ENCODE results near the gene CDC42BPG.

The CDC42BPG gene, protein sequence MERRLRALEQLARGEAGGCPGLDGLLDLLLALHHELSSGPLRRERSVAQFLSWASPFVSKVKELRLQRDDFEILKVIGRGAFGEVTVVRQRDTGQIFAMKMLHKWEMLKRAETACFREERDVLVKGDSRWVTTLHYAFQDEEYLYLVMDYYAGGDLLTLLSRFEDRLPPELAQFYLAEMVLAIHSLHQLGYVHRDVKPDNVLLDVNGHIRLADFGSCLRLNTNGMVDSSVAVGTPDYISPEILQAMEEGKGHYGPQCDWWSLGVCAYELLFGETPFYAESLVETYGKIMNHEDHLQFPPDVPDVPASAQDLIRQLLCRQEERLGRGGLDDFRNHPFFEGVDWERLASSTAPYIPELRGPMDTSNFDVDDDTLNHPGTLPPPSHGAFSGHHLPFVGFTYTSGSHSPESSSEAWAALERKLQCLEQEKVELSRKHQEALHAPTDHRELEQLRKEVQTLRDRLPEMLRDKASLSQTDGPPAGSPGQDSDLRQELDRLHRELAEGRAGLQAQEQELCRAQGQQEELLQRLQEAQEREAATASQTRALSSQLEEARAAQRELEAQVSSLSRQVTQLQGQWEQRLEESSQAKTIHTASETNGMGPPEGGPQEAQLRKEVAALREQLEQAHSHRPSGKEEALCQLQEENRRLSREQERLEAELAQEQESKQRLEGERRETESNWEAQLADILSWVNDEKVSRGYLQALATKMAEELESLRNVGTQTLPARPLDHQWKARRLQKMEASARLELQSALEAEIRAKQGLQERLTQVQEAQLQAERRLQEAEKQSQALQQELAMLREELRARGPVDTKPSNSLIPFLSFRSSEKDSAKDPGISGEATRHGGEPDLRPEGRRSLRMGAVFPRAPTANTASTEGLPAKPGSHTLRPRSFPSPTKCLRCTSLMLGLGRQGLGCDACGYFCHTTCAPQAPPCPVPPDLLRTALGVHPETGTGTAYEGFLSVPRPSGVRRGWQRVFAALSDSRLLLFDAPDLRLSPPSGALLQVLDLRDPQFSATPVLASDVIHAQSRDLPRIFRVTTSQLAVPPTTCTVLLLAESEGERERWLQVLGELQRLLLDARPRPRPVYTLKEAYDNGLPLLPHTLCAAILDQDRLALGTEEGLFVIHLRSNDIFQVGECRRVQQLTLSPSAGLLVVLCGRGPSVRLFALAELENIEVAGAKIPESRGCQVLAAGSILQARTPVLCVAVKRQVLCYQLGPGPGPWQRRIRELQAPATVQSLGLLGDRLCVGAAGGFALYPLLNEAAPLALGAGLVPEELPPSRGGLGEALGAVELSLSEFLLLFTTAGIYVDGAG (N-terminal part only)

DNA sequence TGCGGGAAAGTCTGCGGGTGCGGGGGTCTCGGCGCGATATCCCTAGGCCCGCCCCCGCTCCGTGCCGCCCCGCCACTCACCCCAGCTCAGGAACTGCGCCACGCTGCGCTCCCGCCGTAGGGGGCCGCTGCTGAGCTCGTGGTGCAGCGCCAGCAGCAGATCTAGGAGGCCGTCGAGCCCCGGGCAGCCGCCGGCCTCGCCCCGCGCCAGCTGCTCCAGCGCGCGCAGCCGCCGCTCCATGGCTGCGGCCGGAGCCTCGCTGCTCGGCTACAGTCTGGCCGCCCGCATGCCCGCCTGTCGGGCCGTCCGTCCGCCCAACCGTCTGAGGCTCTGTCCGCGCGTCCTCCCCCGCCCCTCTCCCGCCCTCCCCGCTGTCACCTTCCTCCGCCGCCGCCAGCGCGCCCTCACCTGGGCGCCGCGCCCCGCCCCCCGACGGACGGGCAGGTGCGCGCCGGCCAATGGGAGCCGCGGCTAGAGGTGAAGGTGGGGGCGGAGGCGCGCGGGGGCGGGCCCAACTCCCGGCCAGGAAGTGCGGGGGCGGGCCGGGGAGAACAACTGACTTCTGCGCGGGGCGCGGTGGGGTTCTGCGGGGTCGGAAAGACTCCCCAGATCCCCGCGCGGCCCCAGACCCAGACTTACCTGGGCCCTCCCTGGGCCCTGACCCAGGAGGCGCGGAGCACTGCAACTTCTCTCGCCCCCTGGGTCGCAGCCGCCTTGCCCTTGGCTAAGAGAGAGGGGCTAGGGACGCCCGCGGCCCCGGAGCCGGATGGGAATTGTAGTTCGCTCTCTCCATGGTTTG is at the start of gene CDC42BPG:
CDC42BPG (minus strand) TSS at position 324 of the 799 bp plus-strand sequence; CDS start at position 240, 84 bp downstream.
- peak; percentile 4 for DNase-seq

DNA sequence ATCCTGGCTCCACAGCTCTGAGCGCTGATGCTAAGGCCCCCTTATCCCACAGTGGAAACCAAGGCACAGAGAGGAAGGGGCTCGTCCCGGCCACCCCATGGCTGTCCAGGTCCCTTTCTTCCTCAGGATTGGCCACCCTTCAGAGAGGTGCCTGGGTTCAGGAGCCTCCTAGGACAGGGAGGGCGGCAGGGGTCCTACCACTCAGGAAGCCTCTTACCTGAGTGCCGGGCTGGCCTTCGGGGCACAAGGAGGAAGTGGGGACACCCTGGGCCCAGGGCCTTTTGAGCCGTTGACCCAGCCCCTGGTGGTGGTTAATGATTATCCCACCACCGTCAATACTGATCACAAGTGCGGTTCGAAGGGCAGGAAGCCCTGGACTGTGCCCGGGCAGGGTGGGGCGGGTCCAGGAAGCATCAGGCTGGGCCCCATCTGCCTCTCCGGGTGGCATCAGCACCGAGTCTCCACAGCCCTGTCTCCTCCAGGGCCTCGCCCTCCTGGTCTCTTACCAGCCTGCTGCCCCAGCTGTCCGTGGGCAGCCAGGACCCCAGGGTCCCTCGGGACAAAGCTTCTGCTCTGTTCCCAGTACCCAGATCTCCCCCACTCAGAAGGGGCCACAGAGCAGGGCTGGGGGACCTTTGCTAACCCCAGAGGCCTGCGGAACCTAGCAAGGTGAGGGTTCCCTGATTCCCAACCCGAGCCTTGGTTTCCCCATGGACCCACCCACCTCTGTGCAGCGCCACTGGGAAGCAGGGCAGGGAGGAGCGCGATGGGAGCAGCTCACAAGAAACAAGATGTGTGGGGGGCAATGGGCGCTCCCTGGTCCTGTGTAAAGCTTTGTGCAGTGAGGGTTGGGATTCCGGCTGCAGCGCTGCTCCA is 49.0 kb upstream of the CDC42BPG start:
- no peak for DNase-seq

DNA sequence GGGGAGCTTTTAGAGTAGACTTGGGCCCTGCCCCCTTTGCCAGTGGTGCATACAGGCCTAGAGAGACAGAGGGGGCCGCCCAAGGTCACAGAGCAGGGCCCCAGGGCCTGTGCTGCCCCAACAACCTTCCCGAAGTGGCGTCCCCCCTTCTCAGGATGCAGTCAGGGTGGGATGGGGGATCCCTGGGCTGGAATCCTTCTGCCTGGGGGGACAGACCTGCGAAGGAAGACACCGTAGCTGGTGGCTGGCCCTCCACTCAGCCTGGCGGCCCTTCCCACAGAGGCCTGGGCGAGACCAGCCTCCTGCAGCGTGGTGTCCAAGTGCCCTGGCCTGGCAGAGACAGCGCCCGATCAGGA is 48.4 kb upstream of the CDC42BPG start:
- no peak for DNase-seq

DNA sequence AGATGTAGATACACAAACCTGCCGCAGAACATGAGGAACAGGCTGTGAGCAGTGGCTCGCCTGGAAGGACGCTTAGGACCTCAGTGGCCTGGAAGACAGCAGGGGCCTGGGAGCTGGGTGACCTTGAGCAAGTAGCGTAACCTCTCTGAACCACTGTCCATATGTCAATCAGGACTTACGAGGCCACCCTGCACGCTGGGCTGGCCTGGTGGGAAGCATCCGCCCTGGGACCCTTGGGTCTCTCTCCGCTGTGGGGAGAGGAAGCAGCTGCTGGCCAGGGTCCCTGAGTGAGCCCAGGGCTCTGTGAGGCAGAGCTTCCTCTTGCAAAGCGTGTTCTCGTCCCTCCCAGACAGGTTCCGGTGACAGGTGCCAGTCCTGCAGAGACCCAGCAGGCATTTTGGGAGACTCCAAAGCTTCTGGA is 48.0 kb upstream of the CDC42BPG start:
- no peak for DNase-seq

DNA sequence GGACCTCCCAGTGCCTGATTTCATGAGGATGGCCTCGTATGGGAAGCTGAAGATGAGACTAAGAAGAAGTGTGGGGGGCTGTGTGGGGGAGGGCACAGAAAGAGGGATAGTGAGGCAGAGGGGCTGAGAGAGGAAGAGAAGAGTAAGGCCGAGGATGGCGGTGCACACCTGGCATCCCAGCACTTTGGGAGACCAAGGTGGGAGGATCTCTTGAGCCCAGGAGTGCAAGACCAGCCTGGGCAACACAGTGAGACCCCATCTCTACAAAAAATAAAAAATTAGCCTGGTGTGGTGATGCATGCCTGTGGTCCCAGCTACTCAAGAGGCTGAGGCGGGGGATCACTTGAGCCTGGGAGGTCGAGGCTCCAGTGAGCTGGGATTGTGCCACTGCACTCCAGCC is 47.4 kb upstream of the CDC42BPG start:
- DNase-seq: no peak

DNA sequence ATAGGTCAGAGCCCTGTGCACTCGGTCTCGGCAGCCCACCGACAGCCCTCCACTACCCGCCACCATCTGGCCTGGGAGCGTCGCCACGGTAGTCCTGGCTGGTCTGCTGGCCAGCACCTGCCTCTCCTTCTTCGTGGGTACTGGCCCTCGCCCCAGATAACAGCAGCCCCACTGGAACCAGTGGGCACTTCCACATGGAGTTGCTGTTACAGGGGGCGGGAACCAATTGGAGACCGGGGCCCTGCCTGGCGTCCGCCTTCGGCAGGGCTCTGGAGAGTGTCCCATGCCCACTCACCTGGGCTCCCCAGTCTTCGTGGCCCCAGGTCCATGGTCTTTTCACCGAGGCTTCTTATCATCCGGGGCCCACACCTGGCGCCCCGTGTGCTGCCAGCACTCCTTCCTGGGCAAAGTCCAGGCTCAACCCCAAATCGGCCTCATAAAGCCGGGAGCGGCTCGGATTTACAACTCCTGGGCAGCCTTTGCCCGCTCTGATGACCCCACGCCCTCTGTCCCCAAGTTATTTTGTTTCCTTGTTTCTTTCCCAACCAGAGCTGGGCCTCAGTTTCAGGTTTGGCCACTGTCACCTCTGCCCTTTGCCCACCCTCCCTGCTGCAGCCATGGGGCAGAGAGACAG is 46.9 kb upstream of the CDC42BPG start:
- no peak for DNase-seq

DNA sequence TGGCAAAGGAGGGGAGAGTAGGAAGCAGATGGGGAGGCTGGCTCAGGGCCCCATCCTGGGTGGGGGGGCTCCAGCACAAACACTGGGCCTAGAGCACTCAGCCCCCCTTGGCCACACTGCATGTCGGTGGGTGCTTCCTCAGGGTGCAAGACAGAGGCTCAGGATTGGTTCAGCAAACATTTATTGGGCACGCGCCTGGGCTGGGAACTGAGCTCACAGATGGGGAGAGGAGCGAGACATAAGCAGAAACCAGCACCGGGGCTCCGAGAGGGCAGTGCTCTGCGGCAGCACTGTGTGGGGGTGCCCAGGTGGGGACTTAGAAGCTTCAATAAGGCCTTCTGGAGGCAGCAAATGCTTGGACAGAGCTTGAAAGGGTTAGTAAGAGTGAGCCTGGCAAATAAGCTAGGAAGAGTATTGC is 46.1 kb upstream of the CDC42BPG start:
- DNase-seq: no peak

DNA sequence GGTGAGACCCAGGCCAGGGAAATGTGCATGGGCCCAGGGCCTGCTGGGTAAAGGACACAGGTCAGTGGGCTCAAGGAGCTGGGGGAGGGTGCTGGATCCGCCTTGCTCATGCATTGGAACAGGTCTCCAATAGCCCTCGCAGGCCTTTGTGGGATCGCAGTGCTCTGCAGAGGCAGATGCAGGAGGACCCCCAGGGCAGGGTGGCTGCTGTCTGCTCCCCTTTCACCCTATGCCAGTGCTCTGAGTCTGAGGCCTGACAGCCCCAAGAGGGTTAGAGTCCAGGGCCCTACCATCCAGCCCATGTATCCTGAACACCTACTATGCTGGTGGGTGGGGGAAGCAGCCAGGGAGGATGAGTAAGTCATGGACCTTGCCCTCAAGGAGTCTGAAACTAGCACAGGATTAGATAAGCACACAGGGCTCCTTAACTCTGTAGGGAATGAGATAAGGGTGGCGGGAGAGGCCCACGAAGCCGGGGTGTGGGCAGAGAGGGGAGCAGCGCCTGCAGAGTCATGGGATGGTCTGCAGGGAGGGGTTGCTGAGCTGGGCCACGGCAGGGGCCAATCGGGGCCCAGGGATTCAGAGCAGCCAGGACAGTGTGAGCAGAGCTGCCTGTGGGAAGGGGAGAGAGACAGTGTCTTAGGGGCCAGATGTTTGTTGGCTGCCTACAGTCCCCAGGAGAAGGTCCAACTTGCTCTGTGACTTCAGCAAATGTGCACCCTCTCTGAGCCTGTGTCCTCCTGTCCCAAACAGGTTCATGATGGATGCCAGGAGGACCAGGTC is 44.5 kb upstream of the CDC42BPG start:
- no peak for DNase-seq

DNA sequence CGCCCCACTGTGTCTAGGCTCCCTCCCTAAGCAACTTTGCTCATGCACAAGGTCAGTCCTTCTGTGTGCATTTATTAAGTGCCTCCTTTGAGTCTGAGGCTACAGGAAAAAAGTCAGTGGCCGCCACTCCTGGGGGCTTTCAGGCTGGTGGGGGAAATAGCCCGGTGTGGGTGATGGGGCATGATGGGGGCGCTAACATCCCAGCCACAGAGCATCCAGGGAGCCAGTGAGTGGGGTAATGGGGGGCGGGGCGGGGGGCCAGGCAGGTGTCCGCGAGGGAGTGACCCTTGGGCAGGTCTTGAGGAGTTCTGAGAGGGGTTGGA is 43.9 kb upstream of the CDC42BPG start:
- no peak for DNase-seq

DNA sequence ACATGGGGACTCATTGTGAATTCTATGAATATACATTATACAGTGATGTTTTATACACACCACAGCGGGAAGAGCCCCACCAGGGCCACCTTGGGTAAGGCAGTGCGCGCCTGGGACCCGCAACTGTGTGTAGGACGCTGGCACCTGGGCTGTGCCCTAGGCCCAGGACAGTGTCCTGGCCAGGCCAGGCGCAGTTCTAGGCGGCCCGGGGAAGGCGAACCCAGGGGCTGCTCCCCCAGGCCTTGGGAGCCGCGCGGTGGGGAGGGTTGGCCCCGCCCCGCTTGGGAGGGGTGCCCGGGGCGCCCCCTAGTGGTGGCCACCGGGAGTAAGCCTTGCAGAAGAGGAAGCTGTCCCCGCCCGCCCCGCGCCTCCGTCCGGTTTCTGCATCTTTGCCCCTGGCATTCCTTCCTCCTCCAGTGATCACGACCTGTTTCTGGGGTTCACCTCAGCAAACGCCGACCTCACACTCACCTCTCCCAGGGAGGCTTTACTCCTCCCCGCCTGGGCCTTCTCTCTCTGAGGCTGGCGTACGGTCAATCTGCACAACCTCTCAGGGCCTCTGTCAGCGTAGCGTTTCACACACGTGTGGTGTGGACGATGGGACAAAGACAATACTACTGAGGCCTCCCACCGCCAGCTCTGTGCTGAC is 43.4 kb upstream of the CDC42BPG start:
- DNase-seq: peak; percentile 29

DNA sequence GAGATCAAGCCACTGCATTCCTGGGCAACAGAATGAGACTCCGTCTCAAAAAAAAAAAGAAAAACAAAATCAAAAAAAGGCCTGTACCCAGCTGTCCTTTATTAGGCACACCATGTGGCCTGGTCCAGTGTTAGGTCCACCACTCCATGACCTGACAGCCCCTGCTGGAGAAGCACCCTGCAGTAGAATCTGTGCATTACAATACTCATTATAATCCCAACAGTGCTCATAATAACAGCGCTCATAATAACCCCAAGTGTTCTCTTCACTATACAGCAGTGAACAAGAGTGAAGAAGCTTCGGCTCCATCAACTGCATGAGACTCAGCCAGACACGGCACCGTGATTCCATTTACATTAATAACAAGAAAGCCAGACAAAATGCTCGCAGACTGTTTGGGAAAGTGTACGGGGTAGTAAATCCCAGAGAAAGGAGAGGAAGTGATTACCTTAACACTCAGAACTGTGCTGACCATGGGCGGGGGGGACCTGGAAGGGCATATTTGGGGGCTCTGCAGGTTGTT is 42.8 kb upstream of the CDC42BPG start:
- DNase-seq: no peak

DNA sequence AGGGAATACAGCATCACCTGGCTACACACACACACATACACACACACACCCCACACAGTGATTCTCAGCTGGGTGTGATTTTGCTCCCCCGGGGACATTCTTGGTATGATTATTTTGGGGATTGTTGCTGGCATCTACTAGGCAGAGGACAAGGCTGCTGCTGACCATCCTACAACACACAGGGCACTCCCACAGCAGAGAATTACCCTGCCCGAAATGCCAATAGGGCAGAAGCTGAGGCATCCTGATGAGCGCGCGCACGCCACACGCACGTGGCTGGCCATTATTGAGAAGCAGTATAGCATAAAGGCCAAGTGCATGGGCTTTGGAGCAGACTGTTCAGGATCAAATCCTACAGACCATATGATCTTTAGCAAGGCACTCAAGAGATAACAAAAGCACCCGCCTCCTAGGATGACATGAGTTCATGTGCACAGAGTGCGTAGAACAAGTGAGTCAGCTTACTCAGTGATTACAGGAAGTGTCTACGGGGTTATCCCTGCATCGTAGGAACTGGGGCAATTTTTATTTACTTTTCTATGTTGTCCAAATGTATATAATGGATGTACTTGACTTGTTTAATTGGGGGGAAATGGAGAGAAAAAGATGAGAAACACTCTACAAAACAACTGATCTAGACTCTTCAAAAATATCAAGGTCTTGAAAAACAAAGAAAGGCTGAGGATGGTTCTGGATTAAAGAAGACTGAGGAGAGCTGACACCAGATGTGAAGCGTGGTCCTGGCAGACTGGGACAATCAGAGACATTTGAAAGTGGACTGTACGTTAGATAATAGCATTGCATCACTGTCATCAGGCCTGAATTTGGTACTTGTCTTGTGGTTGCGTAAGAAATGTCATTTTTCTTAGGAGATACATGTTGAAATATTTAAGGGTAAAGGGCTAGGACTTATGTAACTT is 41.2 kb upstream of the CDC42BPG start:
- DNase-seq: peak; percentile 83

DNA sequence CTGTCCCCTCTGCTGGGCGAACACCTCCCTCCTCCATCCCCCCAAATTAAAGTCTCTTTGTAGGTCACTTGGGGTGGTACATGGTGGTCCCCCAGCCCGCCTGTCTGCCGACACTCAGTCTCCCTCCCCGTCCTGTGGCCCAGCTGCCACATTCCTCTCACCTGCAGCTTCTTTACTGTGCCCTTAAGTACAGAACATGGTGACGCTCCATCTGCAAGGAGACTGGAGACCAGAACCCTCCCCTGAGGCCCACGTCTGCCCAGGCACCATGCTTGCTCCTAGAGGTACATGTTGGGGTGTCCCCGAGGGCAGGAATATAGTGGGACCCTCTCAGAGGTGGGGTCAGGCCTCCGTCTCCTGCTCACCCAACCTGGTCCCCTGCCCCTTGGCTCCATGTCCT is 39.6 kb upstream of the CDC42BPG start:
- no peak for DNase-seq

DNA sequence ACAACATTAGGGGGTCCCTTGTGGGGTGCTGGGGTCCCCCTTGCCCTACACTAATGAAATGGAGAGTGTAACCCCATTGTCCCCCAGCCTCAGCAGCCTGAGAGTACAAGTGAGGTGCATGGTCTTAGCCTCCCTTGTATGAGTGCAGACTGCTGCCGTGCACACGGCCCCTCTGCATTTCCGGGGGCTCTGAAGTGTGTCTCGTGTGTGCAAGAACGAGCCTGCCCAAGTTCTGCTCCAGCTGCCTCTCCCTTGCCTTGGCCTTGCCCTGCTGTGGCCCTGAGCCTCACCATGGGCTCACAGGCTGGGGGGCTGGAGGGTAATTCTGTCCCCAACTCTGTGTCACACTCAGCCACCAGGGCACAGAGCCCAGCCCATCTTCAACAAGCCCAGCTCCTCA is 39.1 kb upstream of the CDC42BPG start:
- no peak for DNase-seq

DNA sequence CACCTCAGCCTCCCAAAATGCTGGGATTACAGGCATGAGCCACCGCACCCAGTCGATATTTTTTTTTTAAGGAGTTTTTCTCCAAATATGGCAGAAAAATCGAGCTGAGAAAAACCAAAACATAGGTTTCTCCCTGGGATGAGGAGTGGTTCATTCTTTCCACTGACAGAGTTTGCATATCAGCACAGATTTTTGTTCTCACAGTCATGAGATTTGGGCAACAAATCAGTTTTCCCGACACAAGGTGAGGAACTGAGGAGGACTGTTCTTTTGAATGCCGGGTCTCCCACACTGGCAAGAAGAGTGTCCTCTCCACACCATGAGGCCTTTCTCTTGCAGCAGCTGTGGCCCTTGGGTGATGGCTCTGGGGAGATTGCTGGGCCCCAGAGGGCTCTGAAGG is 37.8 kb upstream of the CDC42BPG start:
- DNase-seq: no peak

DNA sequence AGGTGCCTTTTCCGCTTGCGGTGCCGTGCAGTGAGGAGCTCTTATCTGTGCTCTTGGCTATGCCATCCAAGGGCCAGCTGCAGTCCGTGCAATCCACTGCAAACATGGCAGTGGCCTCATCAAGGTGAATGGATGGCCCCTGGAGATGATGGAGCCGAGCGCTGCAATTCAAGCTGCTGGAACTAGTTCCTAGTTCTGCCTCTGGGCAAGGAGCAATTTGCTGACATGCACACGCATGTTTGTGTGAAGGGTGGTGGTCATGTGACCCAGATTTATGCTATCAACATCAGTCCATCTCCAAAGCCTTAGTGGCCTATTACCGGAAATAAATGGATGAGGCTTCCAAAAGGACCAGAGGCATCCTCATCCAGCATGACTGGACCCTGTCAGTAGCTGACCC is 37.0 kb upstream of the CDC42BPG start:
- DNase-seq: no peak

DNA sequence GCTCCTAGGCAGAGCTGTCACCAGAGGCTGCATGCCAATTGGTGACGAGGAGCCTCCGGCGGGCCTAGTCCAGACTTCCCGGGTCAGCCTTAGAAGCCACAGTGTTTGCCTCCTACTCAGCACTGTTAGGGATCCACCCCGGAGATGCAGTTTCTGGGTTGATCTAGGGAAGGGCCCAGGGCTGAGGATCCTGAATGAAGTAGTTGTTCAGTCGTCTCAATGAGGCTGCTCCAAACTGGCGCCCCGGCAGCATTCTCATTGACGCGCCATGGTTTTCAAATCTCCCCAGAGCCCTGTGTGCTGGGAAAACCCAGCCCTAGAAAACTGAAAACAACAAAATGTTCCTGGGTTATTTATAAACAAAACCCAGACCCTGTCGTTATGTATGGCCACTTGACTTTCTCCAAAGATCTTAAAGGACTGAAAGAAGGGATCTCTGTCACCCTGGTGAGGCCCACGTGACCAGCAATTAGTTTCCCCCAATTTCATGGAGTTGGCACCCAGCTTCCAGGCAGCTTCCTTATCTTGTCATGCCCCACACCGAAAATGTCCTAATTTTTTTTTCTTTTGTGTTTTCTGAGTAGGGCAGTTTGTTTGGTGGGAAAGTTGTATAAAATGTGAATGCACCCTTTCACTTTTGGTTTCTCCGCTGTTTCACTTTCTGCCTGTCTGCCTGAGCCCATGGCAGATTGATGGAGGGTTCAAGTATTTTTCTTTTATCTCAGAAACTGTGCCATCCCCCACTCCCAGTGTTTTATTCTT is 36.0 kb upstream of the CDC42BPG start:
- no peak for DNase-seq
